Endodermal cell (in vitro differentiated cells): Measurements from ENCODE around the gene PRR12. TPM values are rescaled to one million over a fixed set of nuclear protein-coding genes. Genes with fewer than 3 reads are reported as not detected.

Experiments
- DNase-seq: peaks from one replicate; pipeline ENCODE4 v3.0.0-alpha.2; 2017
- H3K27ac ChIP-seq: 2 replicates; pipeline ENCODE4 v1.5.1; 2013; ENCODE audit warnings: mild to moderate bottlenecking, low read depth, low read length, moderate library complexity
- H3K27me3 ChIP-seq: 2 replicates; pipeline ENCODE4 v1.6.1; 2013; ENCODE audit warnings: mild to moderate bottlenecking, low read length, moderate library complexity; ENCODE audit not compliant: insufficient read depth, control insufficient read depth, poor library complexity, severe bottlenecking
- H3K36me3 ChIP-seq: 2 replicates; pipeline ENCODE4 v1.7.0; 2013; ENCODE audit warnings: mild to moderate bottlenecking, low read length, moderate library complexity; ENCODE audit not compliant: control insufficient read depth, insufficient read depth
- H3K4me1 ChIP-seq: one replicate; pipeline ENCODE4 v1.7.0; 2013; ENCODE audit warnings: low read length; ENCODE audit not compliant: control insufficient read depth, insufficient read depth
- H3K4me3 ChIP-seq: 2 replicates; pipeline ENCODE4 v1.5.1; 2013; ENCODE audit warnings: mild to moderate bottlenecking, low read length, moderate library complexity
- H3K9ac ChIP-seq: 2 replicates; pipeline ENCODE4 v1.6.1; 2013; ENCODE audit warnings: mild to moderate bottlenecking, low read length, moderate library complexity; ENCODE audit not compliant: poor library complexity, severe bottlenecking; ENCODE audit errors: extremely low read depth
- H3K9me3 ChIP-seq: 2 replicates; pipeline ENCODE4 v1.6.1; 2013; ENCODE audit warnings: mild to moderate bottlenecking, low read length, moderate library complexity; ENCODE audit not compliant: control insufficient read depth
- H3K27ac Mint-ChIP-seq: 2 replicates; pipeline ENCODE4 v1.8.0; 2020; ENCODE audit warnings: mixed read lengths
- H3K27me3 Mint-ChIP-seq: 2 replicates; pipeline ENCODE4 v1.8.0; 2021; ENCODE audit warnings: mild to moderate bottlenecking, mixed read lengths; ENCODE audit not compliant: insufficient read depth
- H3K36me3 Mint-ChIP-seq: 2 replicates; pipeline ENCODE4 v1.8.0; 2020; ENCODE audit warnings: low read depth, mixed read lengths
- H3K4me1 Mint-ChIP-seq: 2 replicates; pipeline ENCODE4 v1.8.0; 2020; ENCODE audit warnings: mixed read lengths
- H3K4me3 Mint-ChIP-seq: 2 replicates; pipeline ENCODE4 v1.8.0; 2020; ENCODE audit warnings: mild to moderate bottlenecking, moderate library complexity, mixed read lengths
- H3K9me3 Mint-ChIP-seq: 2 replicates; pipeline ENCODE4 v1.8.0; 2020; ENCODE audit warnings: mild to moderate bottlenecking, mixed read lengths
- WGBS, 2 experiments: methylation state at CpG; one replicate each; pipeline versions ENCODE4 v1.1.5 to v1.1.7; 2013; ENCODE audit warnings: missing lambda C conversion rate in 2 of 2, mixed read lengths in 1 of 2; ENCODE audit not compliant: insufficient coverage in 1 of 2, insufficient read length in 1 of 2; 5-methylcytosine and 5-hydroxymethylcytosine counted together
- total RNA-seq, 2 donors: library from RNA; stranded (reverse); fragmentation: NEBNext Ultra II Directional in 1 of 2; extraction: Animal tissue kit (Norgen Biotek cat#: 25700) in 1 of 2; gene quantifications; 2 replicates in 1 of 2; 3 replicates in 1 of 2; pipeline ENCODE4 v1.2.1, GENCODE V29; 2021
- TF ChIP-seq, protein P1 (sequence below): fragments of 200-600 bp; sonication (generic); conservative IDR thresholded peaks from 2 replicates; pipeline ENCODE4 v1.5.0; 2021; ENCODE audit warnings: antibody characterized with exemption, mild to moderate bottlenecking

PRR12 gene
- total RNA-seq, 2 donors from 2014 or later = 67.6 to 69.6 TPM

GRCh38 chr19:49592486-49593232 is 1.7 kb downstream of the PRR12 start:
- 0 to 1% methylated on average over 13 to 28 of the region's 28 CpGs for WGBS, 2 experiments
- Histone ChIP-seq H3K9ac (peak overlapping the region; percentile 71), H3K4me3 (peak overlapping the region; percentile 98), H3K36me3 (peaks cover 17% of the 10 kb centered on the region), H3K27ac (peak overlapping the region; percentile 72), H3K27me3 (no peaks in the 10 kb centered on the region), H3K9me3 (no peaks in the 10 kb centered on the region), H3K4me1 (no peaks in the 10 kb centered on the region)
- peak; percentile 83 for DNase-seq
- no peaks in the 10 kb centered on the region for H3K9me3 Mint-ChIP-seq
- TF ChIP-seq, protein P1, sequence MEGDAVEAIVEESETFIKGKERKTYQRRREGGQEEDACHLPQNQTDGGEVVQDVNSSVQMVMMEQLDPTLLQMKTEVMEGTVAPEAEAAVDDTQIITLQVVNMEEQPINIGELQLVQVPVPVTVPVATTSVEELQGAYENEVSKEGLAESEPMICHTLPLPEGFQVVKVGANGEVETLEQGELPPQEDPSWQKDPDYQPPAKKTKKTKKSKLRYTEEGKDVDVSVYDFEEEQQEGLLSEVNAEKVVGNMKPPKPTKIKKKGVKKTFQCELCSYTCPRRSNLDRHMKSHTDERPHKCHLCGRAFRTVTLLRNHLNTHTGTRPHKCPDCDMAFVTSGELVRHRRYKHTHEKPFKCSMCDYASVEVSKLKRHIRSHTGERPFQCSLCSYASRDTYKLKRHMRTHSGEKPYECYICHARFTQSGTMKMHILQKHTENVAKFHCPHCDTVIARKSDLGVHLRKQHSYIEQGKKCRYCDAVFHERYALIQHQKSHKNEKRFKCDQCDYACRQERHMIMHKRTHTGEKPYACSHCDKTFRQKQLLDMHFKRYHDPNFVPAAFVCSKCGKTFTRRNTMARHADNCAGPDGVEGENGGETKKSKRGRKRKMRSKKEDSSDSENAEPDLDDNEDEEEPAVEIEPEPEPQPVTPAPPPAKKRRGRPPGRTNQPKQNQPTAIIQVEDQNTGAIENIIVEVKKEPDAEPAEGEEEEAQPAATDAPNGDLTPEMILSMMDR = no peak
- peak overlapping the region; percentile 95 for H3K4me3 Mint-ChIP-seq
- peaks cover 23% of the 10 kb centered on the region for H3K36me3 Mint-ChIP-seq
- no peaks in the 10 kb centered on the region for H3K27me3 Mint-ChIP-seq
- H3K4me1 Mint-ChIP-seq = peaks cover 14% of the 10 kb centered on the region
- peak overlapping the region; percentile 95 for H3K27ac Mint-ChIP-seq

GRCh38 chr19:49593233-49594113 is 2.5 kb downstream of the PRR12 start:
- TF ChIP-seq, protein P1 = no peak

DNA sequence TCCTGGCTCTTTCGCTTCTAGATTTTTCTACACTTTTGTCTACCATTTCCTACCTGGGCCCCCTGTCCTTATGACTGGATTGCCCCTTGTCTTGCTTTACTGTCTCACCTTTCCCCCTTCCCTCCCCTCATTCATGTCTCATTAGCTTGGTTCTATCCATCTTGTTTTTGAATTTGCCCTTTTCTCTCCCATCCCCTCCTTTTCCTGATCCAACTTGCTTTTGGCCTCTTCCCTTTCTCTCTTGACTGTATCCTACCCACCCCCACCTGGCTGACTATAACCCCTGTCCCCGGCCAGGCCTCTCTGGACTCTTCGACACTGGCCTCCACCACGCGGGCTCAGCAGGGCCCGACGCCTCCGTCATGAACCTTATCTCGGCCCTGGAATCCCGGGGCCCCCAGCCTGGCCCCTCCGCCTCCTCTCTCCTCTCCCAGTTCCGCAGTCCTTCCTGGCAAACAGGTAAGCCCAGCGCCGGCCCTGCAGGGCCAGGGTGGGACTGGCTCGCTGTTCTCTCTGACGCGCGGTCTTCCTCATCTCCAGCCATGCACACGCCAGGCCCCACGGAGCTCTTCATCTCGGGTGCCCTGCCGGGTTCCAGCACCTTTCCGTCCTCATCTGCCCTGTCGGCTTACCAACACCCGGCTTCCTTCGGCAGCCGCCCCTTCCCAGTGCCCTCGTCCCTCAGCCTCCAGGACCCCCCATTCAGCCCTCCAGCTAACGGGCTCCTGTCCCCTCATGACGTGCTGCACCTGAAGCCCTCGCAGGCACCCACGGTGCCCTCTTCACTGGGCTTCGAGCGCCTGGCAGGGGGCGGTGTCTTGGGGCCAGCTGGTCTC is 3.4 kb downstream of the PRR12 start:
- Histone ChIP-seq H3K9me3 (no peaks in the 10 kb centered on the region), H3K36me3 (peaks cover 29% of the 10 kb centered on the region), H3K27me3 (no peaks in the 10 kb centered on the region), H3K4me3 (peak overlapping the region; percentile 98), H3K9ac (no peak overlapping the region), H3K4me1 (no peaks in the 10 kb centered on the region), H3K27ac (no peak overlapping the region)
- H3K27ac Mint-ChIP-seq = peak overlapping the region; percentile 95
- no peaks in the 10 kb centered on the region for H3K27me3 Mint-ChIP-seq
- TF ChIP-seq, protein P1 = no peak
- peaks cover 14% of the 10 kb centered on the region for H3K4me1 Mint-ChIP-seq
- peaks cover 36% of the 10 kb centered on the region for H3K36me3 Mint-ChIP-seq
- 93 to 98% methylated on average over 16 to 35 of the region's 35 CpGs for WGBS, 2 experiments
- H3K4me3 Mint-ChIP-seq = peak overlapping the region; percentile 95
- DNase-seq = no peak
- no peaks in the 10 kb centered on the region for H3K9me3 Mint-ChIP-seq

More at GRCh38 chr19:49593233-49594113, 2.5 kb downstream of the PRR12 start:
- Mint-ChIP-seq H3K36me3 (peaks cover 27% of the 10 kb centered on the region), H3K27ac (peak overlapping the region; percentile 95), H3K4me3 (peak overlapping the region; percentile 95), H3K9me3 (no peaks in the 10 kb centered on the region), H3K4me1 (peaks cover 14% of the 10 kb centered on the region), H3K27me3 (no peaks in the 10 kb centered on the region)
- Histone ChIP-seq H3K27ac (peak overlapping the region; percentile 55), H3K9ac (peak overlapping the region; percentile 71), H3K4me3 (peak overlapping the region; percentile 98), H3K4me1 (no peaks in the 10 kb centered on the region), H3K27me3 (no peaks in the 10 kb centered on the region), H3K9me3 (no peaks in the 10 kb centered on the region), H3K36me3 (peaks cover 20% of the 10 kb centered on the region)
- 8 to 14% methylated on average over 14 to 27 of the region's 27 CpGs for WGBS, 2 experiments
- peak; percentile 98 for DNase-seq
